ENCODE measurements around the gene ITPRID2.
"Not testable (repeated sequence)": the region's sequence is repeated elsewhere in the genome, so short reads cannot be mapped to it uniquely, and the experiment has no call there.

ITPRID2 gene

GRCh38 chr2:181915102-181915501 is 23.6 kb downstream of the ITPRID2 start:
- DNase-seq (ENCODE audit: low read depth in 3 of 3, low spot score in 1 of 3): no peak

- no peak for DNase-seq (ENCODE audit: low read depth in 3 of 3, low spot score in 1 of 3)
Measured at GRCh38 chr2:181916726-181917718, 25.5 kb downstream of the ITPRID2 start.

- no peak for DNase-seq (ENCODE audit: low read depth in 3 of 3, low spot score in 1 of 3)
Measured at GRCh38 chr2:181918188-181918587, 26.7 kb downstream of the ITPRID2 start.

- DNase-seq (ENCODE audit: low read depth in 3 of 3, low spot score in 1 of 3): no peak
Measured at GRCh38 chr2:181923121-181923520, 31.6 kb downstream of the ITPRID2 start.

GRCh38 chr2:181924336-181924735 is 32.8 kb downstream of the ITPRID2 start:
- no peak for DNase-seq (ENCODE audit: low read depth in 3 of 3, low spot score in 1 of 3)

GRCh38 chr2:181934694-181935093 is 43.2 kb downstream of the ITPRID2 start:
- DNase-seq (ENCODE audit: low read depth in 3 of 3, low spot score in 1 of 3): no peak

- no peak for DNase-seq (ENCODE audit: low read depth in 3 of 3, low spot score in 1 of 3)
Measured at GRCh38 chr2:181937473-181937872, 45.9 kb downstream of the ITPRID2 start.

GRCh38 chr2:181943411-181944124 is 52.0 kb downstream of the ITPRID2 start:
- no peak for DNase-seq (ENCODE audit: low read depth in 3 of 3, low spot score in 1 of 3)

GRCh38 chr2:181944164-181944913 is 52.8 kb downstream of the ITPRID2 start:
- no peak for DNase-seq (ENCODE audit: low read depth in 3 of 3, low spot score in 1 of 3)

GRCh38 chr2:181944914-181945291 is 53.4 kb downstream of the ITPRID2 start:
- no peak for DNase-seq (ENCODE audit: low read depth in 3 of 3, low spot score in 1 of 3)

- DNase-seq (ENCODE audit: low read depth in 3 of 3, low spot score in 1 of 3): no peak
Measured at GRCh38 chr2:181946444-181947127, 55.1 kb downstream of the ITPRID2 start.

GRCh38 chr2:181947273-181947672 is 55.7 kb downstream of the ITPRID2 start:
- no peak for DNase-seq (ENCODE audit: low read depth in 3 of 3, low spot score in 1 of 3)

GRCh38 chr2:181948227-181948626 is 56.7 kb downstream of the ITPRID2 start:
- DNase-seq (ENCODE audit: low read depth in 3 of 3, low spot score in 1 of 3): no peak

- DNase-seq (ENCODE audit: low read depth in 3 of 3, low spot score in 1 of 3): no peak
Measured at GRCh38 chr2:181949047-181949446, 57.5 kb downstream of the ITPRID2 start.

- no peak for DNase-seq (ENCODE audit: low read depth in 3 of 3, low spot score in 1 of 3)
Measured at GRCh38 chr2:181952404-181953226, 61.1 kb downstream of the ITPRID2 start.

- DNase-seq (ENCODE audit: low read depth in 3 of 3, low spot score in 1 of 3): peak; percentile 19 to 36 (median 24)
Measured at GRCh38 chr2:181953881-181954537, 62.5 kb downstream of the ITPRID2 start.

GRCh38 chr2:181954538-181954883 is 63.0 kb downstream of the ITPRID2 start:
- no peak for DNase-seq (ENCODE audit: low read depth in 3 of 3, low spot score in 1 of 3)

GRCh38 chr2:181955010-181955409 is 63.5 kb downstream of the ITPRID2 start:
- no peak for DNase-seq (ENCODE audit: low read depth in 3 of 3, low spot score in 1 of 3)

- DNase-seq (ENCODE audit: low read depth in 3 of 3, low spot score in 1 of 3): not testable (repeated sequence)
Measured at GRCh38 chr2:181955866-181956265, 64.3 kb downstream of the ITPRID2 start.

GRCh38 chr2:181957668-181958067 is 66.1 kb downstream of the ITPRID2 start:
- DNase-seq (ENCODE audit: low read depth in 3 of 3, low spot score in 1 of 3): no peak
